Hematopoietic multipotent progenitor cell treated with erythropoietin and hydrocortisone succinate and interleukin-3 and kit ligand, for 4 days (in vitro differentiated cells): ENCODE results near the gene KRTAP20-2.

Experiments
- DNase-seq: peaks from one replicate; pipeline ENCODE4 v3.0.0-alpha.2; 2015

Gene KRTAP20-2

DNA sequence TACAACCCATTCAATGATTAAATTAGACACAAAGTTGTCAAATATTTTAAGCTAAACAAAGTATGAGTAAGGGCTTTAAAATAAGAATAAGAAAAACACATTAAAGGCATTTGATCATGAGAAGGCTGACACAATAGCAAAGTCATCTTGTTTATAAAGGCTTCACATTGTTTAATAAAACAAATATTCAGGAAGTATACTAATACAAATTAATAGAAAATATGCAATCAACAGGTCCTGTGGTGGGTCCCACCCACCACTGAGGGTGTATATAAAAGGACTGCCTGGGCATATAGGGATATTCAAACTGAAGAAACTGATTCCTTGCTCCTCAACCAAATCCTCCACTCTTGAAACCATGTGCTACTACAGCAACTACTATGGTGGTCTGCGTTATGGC is at the start of gene KRTAP20-2:
Gene KRTAP20-2 (plus strand): TSS at position 301 of the 400 bp plus-strand sequence. CDS start 58 bp downstream, at position 359.
- DNase-seq = no peak

DNA sequence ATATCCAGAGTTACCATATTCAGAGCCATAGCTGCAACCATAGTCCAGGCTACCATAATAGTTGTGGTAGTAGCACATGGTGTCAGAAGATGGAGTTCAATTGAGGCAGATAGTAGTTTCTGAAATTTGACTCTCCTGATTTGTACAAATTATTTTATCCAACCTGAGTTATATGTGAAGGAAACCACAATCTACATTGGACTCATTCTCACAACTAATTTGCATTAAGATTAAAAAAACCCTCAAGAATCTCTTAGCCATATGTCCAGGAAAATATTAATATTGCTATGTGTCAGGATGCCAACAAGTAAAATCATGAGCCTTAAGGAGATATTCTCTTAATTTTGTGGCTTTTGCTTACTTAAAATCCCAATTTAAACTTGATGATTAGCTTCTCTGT is 44.7 kb upstream of the KRTAP20-2 start, which contains the start of gene KRTAP22-2:
Gene KRTAP22-2 (minus strand): TSS at position 101 of the 400 bp plus-strand sequence.
- no peak for DNase-seq

DNA sequence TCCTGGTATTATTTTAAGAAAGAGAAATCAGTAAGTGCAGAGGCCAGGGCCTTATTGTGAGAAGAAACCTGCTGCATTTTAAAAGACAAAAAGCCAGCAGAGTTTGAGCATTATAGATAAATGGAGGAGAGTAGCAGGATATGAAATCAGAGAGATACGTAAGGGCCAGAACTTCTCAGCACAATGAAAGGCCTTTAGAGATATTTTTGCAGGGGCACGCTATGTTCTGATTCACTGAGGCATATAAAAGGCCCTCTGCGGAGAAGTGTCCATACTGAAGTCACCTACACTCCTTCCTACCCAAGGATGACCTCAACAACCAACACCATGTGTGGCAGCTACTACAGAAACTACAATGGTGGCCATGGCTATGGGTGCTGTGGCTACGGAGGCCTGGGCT is 42.9 kb upstream of the KRTAP20-2 start, which contains the start of gene KRTAP6-3:
Gene KRTAP6-3 (plus strand): TSS at position 301 of the 400 bp plus-strand sequence. CDS start 6 bp downstream, at position 307.
- DNase-seq = no peak

DNA sequence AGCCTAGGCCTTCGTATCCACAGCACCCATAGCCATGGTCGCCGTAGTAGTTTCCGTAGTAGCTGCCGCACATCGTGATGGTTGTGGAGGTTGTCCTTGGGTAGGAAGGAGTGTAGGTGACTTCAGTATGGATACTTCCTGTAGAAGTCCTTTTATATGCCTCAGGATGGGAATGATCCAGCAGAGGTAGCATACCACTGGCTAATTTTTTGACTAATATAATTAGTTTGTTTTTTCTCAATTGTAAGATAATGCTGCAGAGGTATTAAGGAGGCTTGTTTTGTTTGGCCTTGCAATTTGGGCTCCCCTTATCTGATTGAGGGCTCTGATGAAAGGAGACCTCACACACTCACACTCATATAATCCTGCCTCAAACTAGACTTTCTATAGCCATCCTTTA is 36.2 kb upstream of the KRTAP20-2 start, which contains the start of gene KRTAP6-2:
Gene KRTAP6-2 (minus strand): TSS at position 101 of the 400 bp plus-strand sequence. CDS start 28 bp downstream, at position 73.
- no peak for DNase-seq

DNA sequence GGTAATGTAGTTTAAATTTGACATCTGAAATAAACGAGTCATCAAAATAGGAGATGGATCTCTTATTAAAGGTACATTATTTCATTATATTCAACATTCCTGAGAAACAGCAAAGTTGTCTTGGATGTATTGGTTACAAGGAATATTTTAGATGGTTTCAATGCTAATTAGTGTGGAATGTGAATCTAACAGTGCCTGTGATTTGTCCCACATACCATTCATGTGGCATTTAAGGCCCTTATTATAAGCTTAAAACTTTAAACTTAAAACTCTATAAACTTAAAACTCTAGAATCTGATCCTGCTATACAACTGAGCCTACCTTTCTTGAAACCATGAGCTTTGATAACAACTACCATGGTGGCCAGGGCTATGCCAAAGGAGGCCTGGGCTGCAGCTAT is 34.2 kb upstream of the KRTAP20-2 start, which contains the start of gene KRTAP22-1:
Gene KRTAP22-1 (plus strand): TSS at position 301 of the 400 bp plus-strand sequence.
- no peak for DNase-seq

DNA sequence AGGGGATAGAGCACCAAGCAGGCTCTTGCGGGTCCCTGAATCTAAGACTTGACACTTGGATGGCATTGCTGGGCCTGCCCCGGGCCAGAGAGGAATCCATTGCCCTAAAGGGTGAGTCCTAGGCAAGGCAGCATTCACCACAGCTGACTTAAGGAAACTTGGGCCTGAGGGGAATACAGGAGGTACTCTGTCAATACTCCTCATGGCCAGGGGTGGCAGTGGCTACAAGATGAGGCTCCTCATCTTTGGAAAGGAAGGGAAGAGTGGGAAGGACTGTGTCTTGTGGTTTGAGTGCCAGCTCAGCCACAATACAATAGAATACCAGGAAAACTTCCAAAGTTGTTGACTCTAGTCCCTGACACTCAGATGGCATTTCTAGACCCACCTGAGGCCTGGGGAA is 29.0 kb upstream of the KRTAP20-2 start:
- no peak for DNase-seq

DNA sequence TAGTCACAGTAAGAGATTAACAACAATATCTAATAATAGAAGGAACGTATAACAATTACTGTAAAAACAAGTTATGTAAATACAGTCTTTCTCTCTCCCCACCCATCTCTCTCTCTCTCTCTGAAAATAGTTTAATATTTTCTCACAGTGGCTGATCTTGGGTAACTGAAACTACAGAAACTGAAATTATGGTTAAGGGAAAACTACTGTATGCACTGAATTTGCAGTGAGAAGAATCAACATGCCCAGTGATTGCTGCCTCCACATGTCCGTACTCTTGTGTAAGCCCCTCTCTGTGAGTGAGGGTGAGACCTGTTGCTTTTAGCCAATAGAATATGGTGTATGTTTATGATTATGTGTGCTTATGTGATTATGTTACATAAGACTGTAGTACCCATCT is 22.9 kb upstream of the KRTAP20-2 start:
- no peak for DNase-seq

DNA sequence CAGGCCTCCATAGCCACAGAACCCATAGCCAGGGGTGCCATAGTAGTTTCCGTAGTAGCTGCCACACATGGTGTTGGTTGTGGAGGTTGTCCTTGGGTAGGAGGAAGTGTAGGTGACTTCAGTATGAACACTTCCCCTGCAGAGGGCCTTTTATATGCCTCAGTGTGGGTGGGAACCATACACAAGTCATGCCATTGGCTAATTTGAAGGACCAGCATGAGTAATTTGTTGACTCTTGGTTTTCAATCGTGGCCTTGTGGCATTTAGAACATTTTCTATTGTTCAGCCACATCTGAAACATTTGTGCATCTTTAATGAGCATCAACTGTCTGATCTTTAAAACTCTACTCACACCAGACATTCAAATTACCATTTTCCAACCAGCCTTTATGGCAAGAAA is 21.2 kb upstream of the KRTAP20-2 start, which contains the start of gene KRTAP6-1:
Gene KRTAP6-1 (minus strand): TSS at position 95 of the 400 bp plus-strand sequence. CDS start 26 bp downstream, at position 69.
- DNase-seq = no peak

DNA sequence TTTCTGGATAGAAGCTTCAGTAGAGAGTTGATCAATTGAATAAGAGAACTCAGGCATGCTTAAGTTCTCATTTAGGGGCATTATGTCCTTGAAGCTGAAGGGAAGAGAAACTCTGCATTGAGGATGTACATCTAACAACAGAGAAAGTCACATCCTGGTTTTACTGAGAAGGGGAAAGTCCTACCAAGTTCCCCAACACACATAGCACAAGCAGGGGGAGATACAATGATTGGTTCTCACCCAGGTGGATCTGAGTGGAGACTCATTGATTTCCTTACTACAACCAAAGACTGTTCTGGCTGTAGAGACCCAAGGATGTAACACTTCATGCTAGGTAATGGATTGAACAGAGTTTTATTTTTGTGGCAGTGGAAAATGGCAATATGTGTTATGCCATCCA is 19.8 kb upstream of the KRTAP20-2 start:
- no peak for DNase-seq

DNA sequence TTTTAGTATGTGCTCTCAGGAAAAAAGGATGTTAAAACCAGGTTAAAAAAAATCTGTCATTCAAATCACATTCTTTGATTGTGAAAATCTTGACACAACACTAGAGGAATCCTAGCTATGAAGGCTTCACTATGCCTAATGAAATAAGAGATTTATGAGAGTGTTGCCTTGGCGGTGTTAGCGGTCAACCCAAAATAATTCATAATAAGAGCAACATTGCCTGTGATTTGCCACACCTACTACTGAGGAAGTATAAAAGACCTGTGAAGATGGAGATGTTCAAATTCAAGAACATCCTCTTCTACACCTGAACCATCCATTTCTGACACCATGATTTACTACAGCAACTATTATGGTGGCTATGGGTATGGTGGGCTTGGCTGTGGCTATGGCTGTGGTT is 18.9 kb upstream of the KRTAP20-2 start, which contains the start of gene KRTAP20-1:
Gene KRTAP20-1 (plus strand): TSS at position 301 of the 400 bp plus-strand sequence. CDS start 30 bp downstream, at position 331.
- no peak for DNase-seq

DNA sequence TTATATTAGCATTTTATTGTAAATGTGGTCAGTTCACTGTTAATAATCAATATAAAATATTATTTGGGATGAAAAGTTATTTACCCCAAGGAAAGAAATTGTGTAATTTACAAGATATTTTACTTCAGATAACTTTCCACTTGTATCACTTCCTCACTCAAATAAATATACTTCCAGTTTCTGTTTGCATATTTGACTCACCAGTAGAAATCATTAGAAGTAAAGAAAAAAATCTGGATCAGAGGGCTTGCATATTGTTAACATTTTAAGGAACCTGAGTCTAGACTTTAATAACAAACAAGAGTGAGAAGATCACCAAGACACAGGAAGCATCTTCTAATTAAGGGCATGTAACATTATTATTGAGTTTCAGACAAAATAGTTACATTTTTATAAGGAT is 14.9 kb upstream of the KRTAP20-2 start:
- no peak for DNase-seq

DNA sequence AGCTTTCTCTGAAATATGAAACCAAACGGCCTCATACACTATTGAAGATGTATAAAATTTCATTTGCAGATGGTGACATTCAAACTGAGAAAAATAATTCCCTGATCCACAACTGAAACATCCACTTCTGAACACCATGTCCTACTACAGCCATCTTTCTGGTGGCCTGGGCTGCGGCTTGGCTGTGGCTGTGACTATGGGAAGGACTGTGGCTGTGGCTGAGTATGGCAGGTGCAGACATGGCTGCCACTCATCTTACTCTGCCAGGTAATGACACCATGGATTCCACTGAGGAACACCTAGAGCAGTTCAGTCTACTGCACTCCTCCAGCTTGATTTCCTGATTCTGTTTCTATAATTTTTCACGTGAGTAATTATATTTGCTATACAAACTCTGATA is 14.5 kb upstream of the KRTAP20-2 start, which contains the start of gene KRTAP20-4:
Gene KRTAP20-4 (plus strand): TSS at position 106 of the 400 bp plus-strand sequence.
- no peak for DNase-seq

DNA sequence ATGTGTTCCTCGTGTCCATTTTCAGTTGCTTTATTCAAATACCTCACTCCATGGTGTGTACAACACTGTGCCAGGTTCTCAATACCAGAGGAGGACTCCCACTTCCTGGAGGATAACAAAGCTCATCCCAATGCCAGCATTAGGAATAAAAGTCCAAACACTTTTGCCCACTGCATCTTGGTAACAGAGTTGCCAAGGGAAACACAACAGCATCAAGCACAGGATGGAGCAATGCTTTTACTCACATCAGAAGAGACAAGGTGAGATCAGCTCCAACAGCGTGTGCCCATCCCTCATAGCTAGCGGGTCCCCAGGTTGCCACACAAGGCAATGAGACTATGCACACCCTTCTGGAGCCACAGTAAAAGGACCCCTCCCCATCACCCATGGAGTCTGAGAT is 11.6 kb upstream of the KRTAP20-2 start:
- DNase-seq = no peak

DNA sequence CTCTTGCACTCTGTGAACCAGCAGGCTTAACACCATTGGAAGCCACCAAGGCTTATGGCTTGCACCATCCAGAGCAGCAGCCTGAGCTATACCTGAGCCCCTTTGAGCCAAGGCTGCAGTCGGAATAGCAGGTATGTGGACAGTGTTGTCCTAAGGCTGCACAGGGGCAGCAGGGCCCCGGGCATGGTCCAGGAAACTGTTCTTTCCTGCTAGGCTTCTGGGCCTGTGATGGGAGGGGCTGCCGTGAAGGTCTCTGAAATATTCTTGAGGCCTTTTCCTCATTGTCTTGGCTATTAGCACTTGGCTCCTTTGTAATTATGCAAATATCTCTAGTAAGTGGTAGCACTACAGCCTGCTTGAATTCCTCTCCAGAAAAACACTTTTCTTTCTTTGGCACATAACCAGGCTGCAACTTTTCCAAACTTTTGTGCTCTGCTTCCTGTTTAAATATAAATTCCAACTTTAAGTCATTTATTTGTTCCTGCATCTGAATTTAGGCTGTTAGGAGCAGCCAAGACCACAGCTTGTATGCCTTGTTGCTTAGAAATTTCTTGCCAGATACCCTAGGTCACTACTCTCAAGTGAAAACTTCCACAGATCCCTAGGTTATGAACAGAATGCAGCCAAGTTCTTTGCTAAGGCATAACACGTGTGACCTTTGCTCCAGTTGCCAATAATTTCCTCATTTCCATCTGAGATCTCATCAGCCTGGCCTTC is 9.4 kb upstream of the KRTAP20-2 start:
- no peak for DNase-seq

DNA sequence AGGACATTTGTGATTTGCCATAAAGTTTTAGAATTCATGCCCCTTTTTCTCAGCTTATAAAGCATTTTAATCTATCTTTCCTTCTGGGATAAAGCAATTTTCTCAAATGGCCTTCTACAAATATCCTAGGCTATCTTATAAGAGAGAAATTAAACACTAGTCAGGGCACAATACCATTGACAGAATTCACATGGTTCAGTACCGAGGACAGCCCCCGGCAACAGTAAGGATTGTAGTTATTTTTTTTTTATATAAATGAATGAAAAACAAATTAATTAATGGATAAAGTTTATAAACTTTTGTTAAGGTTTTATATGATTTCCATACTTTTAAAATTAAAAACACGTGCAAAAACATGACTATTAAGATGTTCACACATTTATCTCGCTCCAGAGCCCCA is 6.9 kb upstream of the KRTAP20-2 start:
- DNase-seq = no peak

DNA sequence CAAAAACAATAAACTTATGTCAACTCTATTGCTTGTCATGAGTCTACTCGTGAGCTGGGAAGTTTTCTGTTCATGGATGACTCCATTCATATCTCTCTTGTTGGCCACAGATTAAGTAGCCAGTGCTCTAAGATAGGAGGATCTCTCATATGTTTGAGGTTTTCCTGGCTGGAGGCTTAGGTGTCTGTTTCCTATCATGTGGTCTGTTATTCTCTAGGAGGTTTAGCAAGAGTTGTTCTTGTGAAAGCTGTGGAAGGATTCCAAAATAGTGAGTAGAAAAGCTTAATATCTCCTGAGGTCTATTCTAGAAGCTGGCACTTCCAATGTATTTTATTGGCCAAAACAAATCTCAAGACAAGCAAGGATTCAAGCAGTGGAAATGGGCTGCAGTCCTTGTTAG is 5.8 kb upstream of the KRTAP20-2 start:
- no peak for DNase-seq

DNA sequence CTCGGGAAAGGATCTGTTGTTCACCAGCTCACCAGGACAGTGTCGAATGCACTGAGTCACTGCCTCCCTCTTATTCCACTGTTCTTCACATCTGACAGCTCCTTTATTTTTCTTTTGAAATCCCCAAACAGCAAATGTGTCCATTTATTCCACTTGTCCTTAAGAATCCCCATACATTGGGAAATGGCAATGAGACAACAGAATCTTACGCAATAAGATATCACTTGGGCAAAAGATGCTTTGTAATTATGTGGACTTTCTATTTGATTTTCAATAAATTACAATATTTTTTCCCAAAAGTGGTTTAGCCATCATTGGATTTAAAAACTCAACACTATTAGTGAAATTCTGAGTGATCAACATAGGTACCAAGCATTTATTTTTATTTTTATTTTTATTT is 3.7 kb downstream of the KRTAP20-2 start:
- no peak for DNase-seq

DNA sequence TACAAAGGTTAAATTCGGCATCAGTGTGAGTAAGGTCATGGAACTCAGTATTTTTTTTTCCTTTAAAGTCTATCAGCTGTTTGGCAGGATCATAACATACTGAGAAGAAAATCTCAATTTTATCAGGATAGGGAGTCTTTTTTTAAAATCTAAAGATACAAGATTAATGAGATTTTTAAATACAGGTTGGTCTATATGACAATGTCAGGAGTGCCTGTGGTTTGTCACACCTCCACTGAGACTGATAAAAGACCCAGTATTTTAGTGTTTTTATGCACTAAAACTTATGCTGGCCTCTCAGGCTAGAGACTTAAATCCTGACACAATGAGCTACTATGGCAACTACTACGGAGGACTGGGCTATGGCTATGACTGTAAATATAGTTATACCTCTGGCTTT is 7.6 kb downstream of the KRTAP20-2 start, which contains the start of gene KRTAP20-3:
Gene KRTAP20-3 (plus strand): TSS at position 301 of the 400 bp plus-strand sequence.
- no peak for DNase-seq

DNA sequence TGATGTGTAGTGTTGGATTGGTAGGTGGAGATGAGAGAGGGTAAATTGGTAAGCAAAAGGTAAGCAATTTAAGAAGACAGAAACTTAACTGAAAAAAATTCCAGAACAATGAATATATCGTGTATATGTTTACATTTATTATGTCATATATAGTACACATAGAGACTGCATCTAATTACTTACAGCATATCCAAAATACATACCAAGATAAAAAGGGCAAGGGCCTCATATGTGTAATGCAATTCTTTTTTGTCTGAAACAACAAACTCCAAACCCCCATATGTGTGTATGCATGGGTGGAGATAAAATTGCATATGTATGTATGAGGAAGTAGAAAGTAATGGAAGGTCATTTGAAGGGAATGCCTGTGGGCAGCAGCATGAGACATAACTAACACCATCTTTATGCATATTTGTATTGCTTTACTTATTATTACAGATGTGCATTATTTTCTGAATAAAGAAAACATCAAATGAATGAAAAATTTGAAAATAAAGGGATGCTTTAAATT is 12.0 kb downstream of the KRTAP20-2 start:
- DNase-seq = no peak

DNA sequence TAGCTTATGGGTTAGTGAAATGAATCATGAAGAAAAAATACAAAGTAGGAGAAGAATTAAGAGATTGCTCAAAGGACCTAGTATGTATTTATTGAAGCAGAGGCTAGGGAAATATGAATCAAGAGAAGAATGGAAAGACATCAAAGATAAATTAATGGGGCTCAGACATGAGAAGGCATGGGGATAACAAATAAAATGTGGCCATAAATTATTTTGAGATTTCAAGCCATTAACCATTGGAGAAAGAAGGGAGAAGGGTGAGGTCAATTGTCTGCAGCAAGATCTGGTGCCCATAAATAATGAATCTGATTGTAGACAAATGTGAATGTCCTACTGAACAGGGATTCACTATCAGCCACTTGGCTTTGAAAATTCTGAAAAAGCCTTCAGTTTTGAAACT is 17.9 kb downstream of the KRTAP20-2 start:
- DNase-seq = no peak

DNA sequence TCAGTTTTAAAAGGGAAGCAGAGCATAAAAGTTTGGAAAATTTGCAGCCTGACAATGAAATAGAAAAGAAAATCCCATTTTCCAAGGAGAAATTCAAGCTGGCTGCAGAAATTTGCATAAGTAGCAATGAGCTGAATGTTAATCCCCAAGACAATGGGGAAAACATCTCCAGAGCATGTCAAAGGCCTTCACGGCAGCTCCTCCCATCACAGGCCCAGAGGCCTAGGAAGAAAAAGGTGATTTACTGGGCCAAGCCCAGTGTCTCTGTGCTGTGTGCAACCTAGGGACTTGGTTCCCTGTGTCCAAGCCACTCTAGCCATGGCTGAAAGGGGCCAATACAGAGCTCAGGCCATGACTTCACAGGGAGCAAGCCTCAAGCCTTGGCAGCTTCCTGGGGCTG is 33.8 kb downstream of the KRTAP20-2 start:
- no peak for DNase-seq

DNA sequence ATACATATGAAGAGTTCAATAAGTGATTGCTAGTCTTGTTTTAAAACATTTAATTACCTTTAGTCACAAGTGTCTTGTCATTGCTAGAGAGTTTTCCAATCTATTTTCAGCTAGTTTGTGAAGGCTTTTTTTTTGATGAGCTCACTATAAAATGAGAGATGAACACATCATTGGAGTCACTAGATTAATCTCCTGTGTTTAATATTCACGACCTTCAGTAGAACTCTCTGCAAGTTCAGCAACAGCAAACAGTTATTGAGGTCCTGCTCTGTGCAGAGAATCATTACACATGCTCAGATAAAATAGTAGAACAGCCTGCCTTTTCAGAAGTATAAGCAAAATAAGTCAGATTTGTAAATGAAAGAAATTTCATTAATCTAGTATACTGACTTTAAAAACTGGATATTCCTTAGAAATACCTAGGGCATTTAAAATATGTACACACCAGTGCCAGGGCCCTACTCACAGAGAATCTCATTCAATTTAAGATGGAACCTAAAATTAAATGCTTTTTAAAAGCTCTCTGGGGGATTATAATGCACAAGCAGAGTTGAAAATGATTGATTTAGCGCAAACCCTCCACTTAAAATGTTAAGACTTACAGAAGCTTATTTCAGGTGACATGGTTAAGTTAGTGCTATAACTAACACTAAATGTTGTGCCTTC is 38.1 kb downstream of the KRTAP20-2 start:
- no peak for DNase-seq

DNA sequence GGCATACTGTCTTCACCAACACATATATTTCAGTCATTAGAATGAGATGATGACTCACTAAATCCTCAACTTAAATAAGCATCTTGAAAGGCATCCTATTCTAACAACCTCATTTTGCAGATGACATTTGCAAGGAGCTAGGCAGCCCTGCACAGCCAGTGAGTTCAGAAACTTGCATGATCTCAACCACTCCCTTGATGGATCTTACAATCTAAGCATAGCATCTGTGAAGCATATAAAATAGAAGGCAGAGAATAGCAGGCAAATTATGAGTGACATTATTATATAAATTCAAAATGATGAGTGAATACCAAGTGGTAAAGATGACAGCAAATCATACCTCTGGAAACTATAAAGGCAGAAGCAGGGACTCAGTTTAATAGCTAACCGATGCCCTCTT is 39.3 kb downstream of the KRTAP20-2 start:
- DNase-seq = no peak
